HepG2 (cell line): Measurements from ENCODE around the gene TIGD6. TPM values are rescaled to one million over a fixed set of nuclear protein-coding genes. Genes with fewer than 3 reads are reported as not detected.
A peak's percentile ranks its signal among the peaks of the same experiment; 100 is the strongest.

Source experiments
- CC2D1A ChIP-seq: sonication (generic); formaldehyde crosslinking; IDR thresholded peaks from 2 replicates; pipeline ENCODE4 v1.8.1; 2023; ENCODE audit warnings: mild to moderate bottlenecking, missing genetic modification reagents
- DNMT1 ChIP-seq: sonication (generic); formaldehyde crosslinking; IDR thresholded peaks from 2 replicates; pipeline ENCODE4 v1.5.1; 2020; ENCODE audit warnings: mild to moderate bottlenecking, missing genetic modification reagents
- MAFK ChIP-seq, 2 experiments: IDR thresholded peaks in 1 of 2; conservative IDR thresholded peaks in 1 of 2; 2 replicates each; pipeline ENCODE4 v1.6.1; 2011; ENCODE audit warnings: improper control_type of control experiment in 2 of 2, low read length in 2 of 2
- NAIF1 ChIP-seq: sonication (generic); formaldehyde crosslinking; IDR thresholded peaks from 2 replicates; pipeline ENCODE4 v1.5.0; 2020; ENCODE audit warnings: mild to moderate bottlenecking, missing genetic modification reagents, borderline replicate concordance
- PHB2 ChIP-seq: fragments of 450-650 bp; IDR thresholded peaks from 2 replicates; pipeline ENCODE4 v1.6.1; 2018; ENCODE audit not compliant: partially characterized antibody
- RFXAP ChIP-seq: sonication (generic); formaldehyde crosslinking; IDR thresholded peaks from 2 replicates; pipeline ENCODE4 v1.4.0; 2020; ENCODE audit warnings: missing genetic modification reagents, borderline replicate concordance
- TMF1 ChIP-seq: sonication (generic); formaldehyde crosslinking; IDR thresholded peaks from 2 replicates; pipeline ENCODE4 v1.8.1; 2022; ENCODE audit warnings: low read depth, missing genetic modification reagents
- XBP1 ChIP-seq: sonication (generic); formaldehyde crosslinking; IDR thresholded peaks from 2 replicates; pipeline ENCODE4 v1.5.0; 2020; ENCODE audit warnings: missing genetic modification reagents
- ZNF530 ChIP-seq: sonication (generic); formaldehyde crosslinking; IDR thresholded peaks from 2 replicates; pipeline ENCODE4 v1.5.0; 2020; ENCODE audit warnings: low read depth, mild to moderate bottlenecking, missing genetic modification reagents
- ZNF550 ChIP-seq: sonication (generic); formaldehyde crosslinking; IDR thresholded peaks from 2 replicates; pipeline ENCODE4 v1.4.0; 2020; ENCODE audit warnings: mild to moderate bottlenecking, missing genetic modification reagents, borderline replicate concordance
- ZNF557 ChIP-seq: sonication (generic); formaldehyde crosslinking; IDR thresholded peaks from 2 replicates; pipeline ENCODE4 v1.4.0; 2020; ENCODE audit warnings: missing genetic modification reagents
- ZNF564 ChIP-seq: sonication (generic); formaldehyde crosslinking; IDR thresholded peaks from 2 replicates; pipeline ENCODE4 v1.8.1; 2023; ENCODE audit warnings: mild to moderate bottlenecking, missing genetic modification reagents
- ZNF737 ChIP-seq: sonication (generic); formaldehyde crosslinking; IDR thresholded peaks from 2 replicates; pipeline ENCODE4 v1.5.0; 2020; ENCODE audit warnings: missing genetic modification reagents, mild to moderate bottlenecking, borderline replicate concordance
- ZNF772 ChIP-seq: sonication (generic); formaldehyde crosslinking; IDR thresholded peaks from 2 replicates; pipeline ENCODE4 v1.5.0; 2020; ENCODE audit warnings: mild to moderate bottlenecking, missing genetic modification reagents
- ZNF780A ChIP-seq: sonication (generic); formaldehyde crosslinking; IDR thresholded peaks from 2 replicates; pipeline ENCODE4 v1.8.0; 2022; ENCODE audit warnings: mild to moderate bottlenecking, missing genetic modification reagents, moderate library complexity
- ZNF850 ChIP-seq: sonication (generic); formaldehyde crosslinking; conservative IDR thresholded peaks from 2 replicates; pipeline ENCODE4 v1.9.0; 2021; ENCODE audit warnings: mild to moderate bottlenecking, missing genetic modification reagents
- polyA plus RNA-seq, 8 experiments: library from polyadenylated mRNA; depleted of rRNA in 3 of 8; stranded (reverse) in 7 of 8; unstranded in 1 of 8; fragments of >200 nt; fragmentation: Illumina TruSeq in 4 of 8; extraction: Trizol in 4 of 8; gene quantifications; 2 replicates each; pipeline versions ENCODE4 v1.2.1 to v1.2.3, GENCODE V29; 2011 to 2016; ENCODE audit warnings: low read depth in 4 of 8, missing spikeins in 1 of 8, mixed read lengths in 1 of 8; ENCODE audit not compliant: insufficient read depth in 1 of 8
- total RNA-seq, 5 experiments: library from RNA; depleted of rRNA; stranded (reverse); fragments of >200 nt; fragmentation: Illumina TruSeq; extraction: Trizol; gene quantifications; 2 replicates each; pipeline ENCODE4 v1.2.3, GENCODE V29; 2016; ENCODE audit warnings: low read depth in 1 of 5
- TF ChIP-seq, protein P1 (sequence below): sonication (generic); formaldehyde crosslinking; conservative IDR thresholded peaks from 2 replicates; pipeline ENCODE4 v1.4.0; 2020; ENCODE audit warnings: mild to moderate bottlenecking, missing genetic modification reagents, moderate library complexity
- TF ChIP-seq, protein P2 (sequence below): IDR thresholded peaks from 2 replicates; pipeline ENCODE4 v1.6.1; 2016; ENCODE audit warnings: missing compliant biosample characterization, missing genetic modification reagents, borderline replicate concordance
- TF ChIP-seq, protein P3 (sequence below): IDR thresholded peaks from 2 replicates; pipeline ENCODE4 v1.6.1; 2016; ENCODE audit warnings: control low read depth
- TF ChIP-seq, protein P4 (sequence below): sonication (generic); formaldehyde crosslinking; IDR thresholded peaks from 2 replicates; pipeline ENCODE4 v1.5.0; 2020; ENCODE audit warnings: missing genetic modification reagents

The TIGD6 gene
- total and polyA plus RNA-seq, 2 of the 13 experiments (the other 11 are each of a cell fraction or from before 2014, with no cell fraction given), result 2.1 to 2.9 TPM

DNA sequence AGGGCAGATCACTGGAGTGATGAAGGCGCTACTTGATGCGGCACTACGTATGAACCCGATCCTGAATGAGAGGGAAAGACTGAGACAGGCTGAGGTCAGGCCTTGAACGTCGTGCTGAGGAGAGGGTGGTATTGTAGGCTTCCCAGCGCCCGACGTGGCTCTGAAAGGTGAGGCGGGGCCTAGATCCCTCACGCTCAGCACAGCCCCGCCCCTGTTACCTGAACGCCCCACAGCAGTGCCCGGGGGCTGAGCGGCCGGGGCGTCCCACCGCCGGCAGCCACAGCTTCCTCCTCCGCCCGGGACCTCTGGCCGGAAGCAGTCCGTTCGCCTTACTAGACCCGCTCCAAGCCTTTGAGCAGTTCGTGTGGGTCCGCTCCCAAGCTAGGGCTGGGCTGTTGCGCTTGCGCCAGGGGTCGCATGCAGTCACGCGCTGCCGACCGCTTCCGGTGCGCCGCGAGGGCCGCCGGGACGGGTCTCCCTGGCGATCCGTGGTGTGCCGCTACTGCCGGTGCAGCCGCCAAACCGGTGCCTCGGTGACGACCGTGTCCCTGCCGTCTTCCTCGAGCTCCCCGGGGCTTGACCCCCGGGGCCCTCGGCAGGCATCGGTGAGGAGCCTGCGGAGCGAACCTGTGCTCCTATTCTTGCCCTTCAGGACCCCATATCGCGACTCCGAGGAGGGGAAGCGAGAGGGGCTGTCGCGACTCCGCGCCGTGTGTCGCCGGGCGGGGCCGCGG is at the start of gene TIGD6, which contains the start of gene HMGXB3 (continued):
- TF ChIP-seq, protein P1, sequence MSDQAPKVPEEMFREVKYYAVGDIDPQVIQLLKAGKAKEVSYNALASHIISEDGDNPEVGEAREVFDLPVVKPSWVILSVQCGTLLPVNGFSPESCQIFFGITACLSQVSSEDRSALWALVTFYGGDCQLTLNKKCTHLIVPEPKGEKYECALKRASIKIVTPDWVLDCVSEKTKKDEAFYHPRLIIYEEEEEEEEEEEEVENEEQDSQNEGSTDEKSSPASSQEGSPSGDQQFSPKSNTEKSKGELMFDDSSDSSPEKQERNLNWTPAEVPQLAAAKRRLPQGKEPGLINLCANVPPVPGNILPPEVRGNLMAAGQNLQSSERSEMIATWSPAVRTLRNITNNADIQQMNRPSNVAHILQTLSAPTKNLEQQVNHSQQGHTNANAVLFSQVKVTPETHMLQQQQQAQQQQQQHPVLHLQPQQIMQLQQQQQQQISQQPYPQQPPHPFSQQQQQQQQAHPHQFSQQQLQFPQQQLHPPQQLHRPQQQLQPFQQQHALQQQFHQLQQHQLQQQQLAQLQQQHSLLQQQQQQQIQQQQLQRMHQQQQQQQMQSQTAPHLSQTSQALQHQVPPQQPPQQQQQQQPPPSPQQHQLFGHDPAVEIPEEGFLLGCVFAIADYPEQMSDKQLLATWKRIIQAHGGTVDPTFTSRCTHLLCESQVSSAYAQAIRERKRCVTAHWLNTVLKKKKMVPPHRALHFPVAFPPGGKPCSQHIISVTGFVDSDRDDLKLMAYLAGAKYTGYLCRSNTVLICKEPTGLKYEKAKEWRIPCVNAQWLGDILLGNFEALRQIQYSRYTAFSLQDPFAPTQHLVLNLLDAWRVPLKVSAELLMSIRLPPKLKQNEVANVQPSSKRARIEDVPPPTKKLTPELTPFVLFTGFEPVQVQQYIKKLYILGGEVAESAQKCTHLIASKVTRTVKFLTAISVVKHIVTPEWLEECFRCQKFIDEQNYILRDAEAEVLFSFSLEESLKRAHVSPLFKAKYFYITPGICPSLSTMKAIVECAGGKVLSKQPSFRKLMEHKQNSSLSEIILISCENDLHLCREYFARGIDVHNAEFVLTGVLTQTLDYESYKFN (CRISPR knock-in tag), result peak; percentile 43
- TF ChIP-seq ZNF530 (CRISPR knock-in tag) (no peak), ZNF850 (no peak), ZNF550 (CRISPR knock-in tag) (no peak), ZNF557 (CRISPR knock-in tag) (no peak), ZNF737 (CRISPR knock-in tag) (no peak), NAIF1 (CRISPR knock-in tag) (0 out of 2 replicates have a peak, but pooled peaks have one; percentile 65), TMF1 (CRISPR knock-in tag) (peak; percentile 55; the same call in 1 of the 2 replicates), PHB2 (no peak), DNMT1 (CRISPR knock-in tag) (no peak; the same call in 1 of the 2 replicates), MAFK (conservative IDR thresholded peaks at IDR 0.05 in 1 of 2, IDR thresholded peaks at IDR 0.05 in 1 of 2; ENCODE audit: low read length in 2 of 2) (no peak), RFXAP (CRISPR knock-in tag) (peak; percentile 52; the same call in 1 of the 2 replicates), ZNF772 (CRISPR knock-in tag) (peak; percentile 90), ZNF780A (no peak), CC2D1A (CRISPR knock-in tag) (no peak), XBP1 (CRISPR knock-in tag) (no peak), ZNF564 (CRISPR knock-in tag) (0 out of 2 replicates have a peak, but pooled peaks have one; percentile 28)
- TF ChIP-seq, protein P2, sequence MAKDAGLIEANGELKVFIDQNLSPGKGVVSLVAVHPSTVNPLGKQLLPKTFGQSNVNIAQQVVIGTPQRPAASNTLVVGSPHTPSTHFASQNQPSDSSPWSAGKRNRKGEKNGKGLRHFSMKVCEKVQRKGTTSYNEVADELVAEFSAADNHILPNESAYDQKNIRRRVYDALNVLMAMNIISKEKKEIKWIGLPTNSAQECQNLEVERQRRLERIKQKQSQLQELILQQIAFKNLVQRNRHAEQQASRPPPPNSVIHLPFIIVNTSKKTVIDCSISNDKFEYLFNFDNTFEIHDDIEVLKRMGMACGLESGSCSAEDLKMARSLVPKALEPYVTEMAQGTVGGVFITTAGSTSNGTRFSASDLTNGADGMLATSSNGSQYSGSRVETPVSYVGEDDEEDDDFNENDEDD (CRISPR knock-in tag), result peak; percentile 56; the same call in 1 of the 2 replicates
- TF ChIP-seq, protein P3, sequence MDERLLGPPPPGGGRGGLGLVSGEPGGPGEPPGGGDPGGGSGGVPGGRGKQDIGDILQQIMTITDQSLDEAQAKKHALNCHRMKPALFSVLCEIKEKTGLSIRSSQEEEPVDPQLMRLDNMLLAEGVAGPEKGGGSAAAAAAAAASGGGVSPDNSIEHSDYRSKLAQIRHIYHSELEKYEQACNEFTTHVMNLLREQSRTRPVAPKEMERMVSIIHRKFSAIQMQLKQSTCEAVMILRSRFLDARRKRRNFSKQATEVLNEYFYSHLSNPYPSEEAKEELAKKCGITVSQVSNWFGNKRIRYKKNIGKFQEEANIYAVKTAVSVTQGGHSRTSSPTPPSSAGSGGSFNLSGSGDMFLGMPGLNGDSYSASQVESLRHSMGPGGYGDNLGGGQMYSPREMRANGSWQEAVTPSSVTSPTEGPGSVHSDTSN (CRISPR knock-in tag), result no peak
- TF ChIP-seq, protein P4, sequence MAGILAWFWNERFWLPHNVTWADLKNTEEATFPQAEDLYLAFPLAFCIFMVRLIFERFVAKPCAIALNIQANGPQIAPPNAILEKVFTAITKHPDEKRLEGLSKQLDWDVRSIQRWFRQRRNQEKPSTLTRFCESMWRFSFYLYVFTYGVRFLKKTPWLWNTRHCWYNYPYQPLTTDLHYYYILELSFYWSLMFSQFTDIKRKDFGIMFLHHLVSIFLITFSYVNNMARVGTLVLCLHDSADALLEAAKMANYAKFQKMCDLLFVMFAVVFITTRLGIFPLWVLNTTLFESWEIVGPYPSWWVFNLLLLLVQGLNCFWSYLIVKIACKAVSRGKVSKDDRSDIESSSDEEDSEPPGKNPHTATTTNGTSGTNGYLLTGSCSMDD (CRISPR knock-in tag), result 0 out of 2 replicates have a peak, but pooled peaks have one; percentile 20
